Endothelial cell of umbilical vein (primary cell): ENCODE results near the gene HPCAL4. TPM values are rescaled to one million over a fixed set of nuclear protein-coding genes. Genes with fewer than 3 reads are reported as not detected.

ENCODE experiments used
- BruUV-seq: library from RNA; stranded (reverse); fragments of 400-500 nt; replicated peaks from 2 replicates; lab custom pipeline; 2021; lab: Mats Ljungman, UMichigan
- CTCF ChIA-PET: fragments of 300-600, 350-600 bp; sonication (Branson Sonifier 250); formaldehyde crosslinking; loops from one replicate; lab custom pipeline; 2021; ENCODE audit warnings: antibody characterized with exemption, inconsistent platforms; lab: Charles Lee
- POLR2A ChIA-PET: fragments of 300-600, 350-600 bp; sonication (Branson Sonifier 250); formaldehyde crosslinking; loops from one replicate; lab custom pipeline; 2021; ENCODE audit warnings: antibody characterized with exemption, inconsistent platforms; lab: Charles Lee
- DNase-seq: peaks from one replicate; pipeline ENCODE4 v3.0.0-alpha.2; 2011; ENCODE audit warnings: low read depth, low spot score
- FAIRE-seq: peaks from 2 replicates; lab custom pipeline; 2011; peaks lifted over from hg19 to GRCh38; lab: Jason Lieb, UNC
- H2AFZ ChIP-seq: 2 replicates; pipeline ENCODE4 v1.6.0; 2012; ENCODE audit warnings: low read depth, low read length, control low read depth, inconsistent platforms
- H3K27ac ChIP-seq: 2 replicates; pipeline ENCODE4 v1.5.1; 2011; ENCODE audit warnings: low read depth, mild to moderate bottlenecking, control low read depth, low read length, moderate library complexity; ENCODE audit not compliant: insufficient read depth
- H3K27me3 ChIP-seq, 2 experiments: 2 replicates each; pipeline versions ENCODE4 v1.6.0 to v1.6.1; 2011; ENCODE audit warnings: low read length in 2 of 2, mixed read lengths in 1 of 2; ENCODE audit not compliant: control insufficient read depth in 2 of 2, insufficient read depth in 2 of 2
- H3K36me3 ChIP-seq, 2 experiments: 2 replicates in 1 of 2; 3 replicates in 1 of 2; pipeline ENCODE4 v1.5.1; 2011; ENCODE audit warnings: low read length in 2 of 2, mild to moderate bottlenecking in 1 of 2, moderate library complexity in 1 of 2; ENCODE audit not compliant: control insufficient read depth in 2 of 2, insufficient read depth in 2 of 2; ENCODE audit errors: extremely low read depth in 1 of 2
- H3K4me1 ChIP-seq: 3 replicates; pipeline ENCODE4 v1.5.1; 2011; ENCODE audit warnings: mild to moderate bottlenecking, low read length; ENCODE audit not compliant: control insufficient read depth, insufficient read depth; ENCODE audit errors: extremely low read depth
- H3K4me2 ChIP-seq: 2 replicates; pipeline ENCODE4 v1.6.1; 2011; ENCODE audit warnings: low read length, control low read depth, mixed read lengths; ENCODE audit not compliant: insufficient read depth
- H3K4me3 ChIP-seq, 3 experiments: fragments of 200-600 bp in 1 of 3; sonication (generic), shearing (Covaris generic) in 1 of 3; replicated peaks in 1 of 3; 2 replicates each; pipeline ENCODE4 v1.5.1; 2011 to 2016; ENCODE audit warnings: control low read depth in 3 of 3, low read length in 3 of 3, mild to moderate bottlenecking in 2 of 3, inconsistent platforms in 1 of 3, low read depth in 1 of 3, moderate library complexity in 1 of 3; ENCODE audit not compliant: insufficient read depth in 1 of 3
- H3K79me2 ChIP-seq: 2 replicates; pipeline ENCODE4 v1.6.0; 2012; ENCODE audit warnings: low read length, inconsistent platforms; ENCODE audit not compliant: control insufficient read depth, insufficient read depth
- H3K9ac ChIP-seq: replicated peaks from 2 replicates; pipeline ENCODE3; 2011; ENCODE audit warnings: low read length, control low read depth; ENCODE audit not compliant: insufficient read depth; ENCODE audit errors: extremely low read depth
- H3K9me1 ChIP-seq: replicated peaks from 3 replicates; pipeline ENCODE4 v1.6.0; 2011; ENCODE audit warnings: mild to moderate bottlenecking, low read length; ENCODE audit not compliant: control insufficient read depth, insufficient read depth; ENCODE audit errors: extremely low read depth
- H3K9me3 ChIP-seq: replicated peaks from 2 replicates; pipeline ENCODE4 v1.5.1; 2012; ENCODE audit warnings: low read length, inconsistent platforms; ENCODE audit not compliant: control insufficient read depth, insufficient read depth
- H4K20me1 ChIP-seq: replicated peaks from 2 replicates; pipeline ENCODE3; 2011; ENCODE audit warnings: mild to moderate bottlenecking, low read length; ENCODE audit not compliant: control insufficient read depth, insufficient read depth; ENCODE audit errors: extremely low read depth
- CTCF ChIP-seq, 2 donors: IDR thresholded peaks; 1 replicate in 1 of 2; 2 replicates in 1 of 2; pipeline ENCODE4 v1.5.1; 2011; ENCODE audit warnings: low read length in 2 of 2, mild to moderate bottlenecking in 2 of 2, moderate library complexity in 2 of 2, control low read depth in 1 of 2, inconsistent platforms in 1 of 2, low read depth in 1 of 2; ENCODE audit not compliant: insufficient read depth in 1 of 2; ENCODE audit errors: extremely low read depth in 1 of 2
- EZH2 ChIP-seq: IDR thresholded peaks from 2 replicates; pipeline ENCODE4 v1.6.1; 2012; ENCODE audit warnings: borderline replicate concordance, low read depth, mild to moderate bottlenecking, moderate library complexity, low read length, inconsistent platforms; ENCODE audit not compliant: severe bottlenecking
- GATA2 ChIP-seq: IDR thresholded peaks from 2 replicates; pipeline ENCODE4 v1.7.0; 2011; ENCODE audit warnings: low read depth, mild to moderate bottlenecking, moderate library complexity, mixed read lengths, low read length; ENCODE audit not compliant: insufficient read length, insufficient read depth
- JUN ChIP-seq: IDR thresholded peaks from 2 replicates; pipeline ENCODE4 v1.6.1; 2011; ENCODE audit warnings: borderline replicate concordance, low read depth; ENCODE audit not compliant: insufficient read length, insufficient read depth
- MAX ChIP-seq: IDR thresholded peaks from 2 replicates; pipeline ENCODE4 v1.6.1; 2011; ENCODE audit not compliant: insufficient read depth, insufficient read length
- MYC ChIP-seq: IDR thresholded peaks from one replicate; pipeline ENCODE4 v1.6.1; 2011; ENCODE audit warnings: mild to moderate bottlenecking, low read depth, low read length
- POLR2A ChIP-seq: IDR thresholded peaks from 2 replicates; pipeline ENCODE4 v1.6.1; 2012; ENCODE audit warnings: low read depth, mild to moderate bottlenecking, control low read depth, low read length
- POLR2AphosphoS5 ChIP-seq: IDR thresholded peaks from 2 replicates; pipeline ENCODE4 v1.6.1; 2012; ENCODE audit warnings: low read depth, mild to moderate bottlenecking, control low read depth, low read length, moderate library complexity; ENCODE audit not compliant: insufficient read depth
- dilution Hi-C: fragments of 300-500 bp; cut with MboI; formaldehyde crosslinking; loops from one replicate; pipeline ENCODE4 v1.15.0; 2019; ENCODE audit warnings: low sequenced_read_pairs; ENCODE audit not compliant: extremely low pct_ligation_motif_present
- intact Hi-C: fragments of 100-400 bp; cut with micrococcal nuclease; formaldehyde crosslinking; loops from one replicate; pipeline ENCODE4 v1.10.0; 2022
- polyA plus RNA-seq, 4 experiments: library from polyadenylated mRNA; depleted of rRNA in 3 of 4; stranded (reverse) in 3 of 4; unstranded in 1 of 4; fragments of >200 nt; gene quantifications; 2 replicates each; pipeline versions ENCODE4 v1.2.1 to v1.2.3, GENCODE V29; 2011 to 2012; ENCODE audit warnings: missing spikeins in 1 of 4
- total RNA-seq: library from RNA; stranded (reverse); gene quantifications from 2 replicates; pipeline ENCODE4 v1.2.3, GENCODE V29; 2021

The HPCAL4 gene
- total and polyA plus RNA-seq, 2 donors (not counting 3 experiments of a cell fraction or from before 2014, with no cell fraction given) = not detected

GRCh38 chr1:39652554-39652953 lies 38.7 kb downstream of the HPCAL4 start:
- CTCF ChIA-PET = interaction anchor here (1.2 to 9.7 kb wide), 5 partner anchors 14 to 56 kb away, joined by 3 to 440 read pairs (median 4); partner anchors contain the start of gene HEYL

GRCh38 chr1:39652105-39652504 lies 39.1 kb downstream of the HPCAL4 start:
- dilution Hi-C loops = no loop called here
- Histone ChIP-seq H4K20me1 (no peaks in the 10 kb centered on the region), H3K9ac (no peak overlapping the region), H3K79me2 (no peaks in the 10 kb centered on the region), H3K27me3 (peaks cover 13 to 19% of the 10 kb centered on the region in 2 experiments), H3K4me1 (no peaks in the 10 kb centered on the region), H3K36me3 (no peaks in the 10 kb centered on the region), H3K4me2 (no peak overlapping the region), H3K4me3 (no peak overlapping the region), H3K27ac (no peak overlapping the region), H3K9me3 (no peaks in the 10 kb centered on the region), H3K9me1 (no peaks in the 10 kb centered on the region), H2AFZ (no peak overlapping the region)
- no TSS peak for BruUV-seq
- no peak for DNase-seq
- no peak for TF ChIP-seq MAX
- no peak for TF ChIP-seq EZH2
- TF ChIP-seq MYC = no peak
- TF ChIP-seq CTCF (IDR thresholded peaks at IDR 0.05; ENCODE audit: extremely low read depth in 1 of 2, insufficient read depth in 1 of 2, low read depth in 1 of 2, low read length in 2 of 2) = no peak
- TF ChIP-seq POLR2AphosphoS5 = no peak
- no peak for TF ChIP-seq JUN
- TF ChIP-seq GATA2 = no peak
- no peak for TF ChIP-seq POLR2A
- FAIRE-seq = no peak
- intact Hi-C loops = loop anchor here (5.0 kb wide), 1 partner anchor 70 kb away; no protein-coding TSS in a partner anchor
- POLR2A ChIA-PET = no interaction called here
- CTCF ChIA-PET = interaction anchor here (0.8 to 9.7 kb wide), 5 partner anchors 11 to 46 kb away, joined by 3 to 440 read pairs (median 4); partner anchors contain the start of gene HEYL

More at GRCh38 chr1:39652554-39652953, 38.7 kb downstream of the HPCAL4 start:
- intact Hi-C loops = loop anchor here (5.0 kb wide), 1 partner anchor 70 kb away; no protein-coding TSS in a partner anchor
- no peak overlapping the region for H3K9ac ChIP-seq
- H3K36me3 ChIP-seq = no peaks in the 10 kb centered on the region
- H3K27me3 ChIP-seq = peaks cover 13 to 19% of the 10 kb centered on the region in 2 experiments
- FAIRE-seq (no peak), DNase-seq (no peak)
- no peak overlapping the region for H3K27ac ChIP-seq
- no TSS peak for BruUV-seq
- no peaks in the 10 kb centered on the region for H4K20me1 ChIP-seq
- H3K4me1 ChIP-seq = no peaks in the 10 kb centered on the region
- TF ChIP-seq JUN = no peak
- TF ChIP-seq POLR2AphosphoS5 = no peak
- no peak for TF ChIP-seq GATA2
- no peak for TF ChIP-seq POLR2A
- TF ChIP-seq EZH2 = no peak
- no peak for TF ChIP-seq MAX
- TF ChIP-seq MYC = no peak
- dilution Hi-C loops = no loop called here
- no peak overlapping the region for H3K4me3 ChIP-seq
- POLR2A ChIA-PET = no interaction called here
- H3K4me2 ChIP-seq = no peak overlapping the region
- H3K79me2 ChIP-seq = no peaks in the 10 kb centered on the region
- H2AFZ ChIP-seq = no peak overlapping the region
- H3K9me3 ChIP-seq = no peaks in the 10 kb centered on the region
- no peaks in the 10 kb centered on the region for H3K9me1 ChIP-seq
